Adrenal gland (tissue), 12 donors: ENCODE results near the gene FHL3. TPM values are rescaled to one million over a fixed set of nuclear protein-coding genes. Genes with fewer than 3 reads are reported as not detected.

ENCODE experiments used
- DNase-seq, 7 donors: peaks; one replicate each; pipeline ENCODE4 v3.0.0-alpha.2; 2019 to 2020
- H3K27ac ChIP-seq, 5 donors: fragments of 200-600 bp; sonication (generic) in 4 of 5; 1 replicate in 3 of 5; 2 replicates in 2 of 5; pipeline versions ENCODE4 v1.5.1 to v1.8.0; 2016 to 2020; ENCODE audit warnings: mild to moderate bottlenecking in 1 of 5
- H3K27me3 ChIP-seq: fragments of 200-600 bp; 2 replicates; pipeline ENCODE4 v1.8.0; 2021
- H3K36me3 ChIP-seq, 2 donors: fragments of 200-600 bp; replicated peaks in 1 of 2; 1 replicate in 1 of 2; 2 replicates in 1 of 2; pipeline versions ENCODE4 v1.5.1 to v1.8.0; 2018 to 2022
- H3K4me1 ChIP-seq, 2 donors: fragments of 200-600 bp; replicated peaks in 1 of 2; 1 replicate in 1 of 2; 2 replicates in 1 of 2; pipeline versions ENCODE4 v1.5.1 to v1.8.0; 2018 to 2021
- H3K4me3 ChIP-seq, 4 donors: fragments of 200-600 bp; sonication (generic) in 3 of 4; one replicate each; pipeline ENCODE4 v1.5.1; 2016 to 2018
- H3K9me3 ChIP-seq, 3 donors: fragments of 200-600 bp; sonication (generic) in 1 of 3; replicated peaks in 1 of 3; 1 replicate in 2 of 3; 2 replicates in 1 of 3; pipeline versions ENCODE4 v1.5.1 to v1.8.0; 2016 to 2021
- POLR2A ChIP-seq, 2 donors: fragments of 450-650 bp; IDR thresholded peaks; one replicate each; pipeline ENCODE4 v1.6.1; 2017; ENCODE audit warnings: antibody characterized with exemption in 2 of 2, mild to moderate bottlenecking in 2 of 2, moderate library complexity in 1 of 2
- WGBS, 4 donors: extraction: QIAGEN DNeasy Blood & Tissue Kit in 2 of 4; methylation state at CpG; one replicate each; pipeline versions ENCODE4 v1.1.5 to v1.1.7; 2013 to 2017; 5-methylcytosine and 5-hydroxymethylcytosine counted together
- intact Hi-C, 2 donors: fragments of 100-400 bp; cut with DNase I; formaldehyde crosslinking; loops; one replicate each; pipeline versions ENCODE4 v1.14.1 to v1.15.0; 2022 to 2023
- polyA plus RNA-seq, 3 donors: library from polyadenylated mRNA; stranded (reverse); fragments of 200-250 nt in 2 of 3; fragments of 350-450 nt in 1 of 3; fragmentation: Illumina TruSeq in 1 of 3; extraction: RNeasy Lipid Tissue Mini Kit (QIAGEN cat#74804) in 1 of 3; gene quantifications; one replicate each; pipeline ENCODE4 v1.2.3, GENCODE V29; 2013 to 2014
- total RNA-seq, 9 donors: library from RNA; depleted of rRNA in 4 of 9; stranded (reverse); fragments of >200 nt in 4 of 9; fragments of 120-200 nt in 1 of 9; fragmentation: NEBNext Ultra II Directional in 1 of 9; extraction: Animal tissue kit (Norgen Biotek cat#: 25700) in 1 of 9; gene quantifications; one replicate each; pipeline versions ENCODE4 v1.1.0 to v1.2.4, GENCODE V29; 2013 to 2023
- TF ChIP-seq, protein P1 (sequence below), 6 experiments: fragments of 450-650 bp in 4 of 6; fragments of 200-600 bp in 2 of 6; sonication (generic) in 1 of 6; IDR thresholded peaks; 1 replicate in 5 of 6; 2 replicates in 1 of 6; pipeline versions ENCODE4 v1.5.1 to v1.8.0; 2016 to 2021; ENCODE audit warnings: antibody characterized with exemption in 6 of 6, mild to moderate bottlenecking in 2 of 6, moderate library complexity in 1 of 6
- donor health status: healthy with polysubstance abuse.
- donor health status: Bipolar disorder and iron deficiency.
- donor health status: DM: yes; HTN: yes; CAD: no.
- donor health status: DM: no; HTN: no; CAD: no.
- donor health status: DM: no; HTN: no; CAD: no.
- donor health status: DM: yes; HTN: yes; CAD: no.

FHL3 gene
- total and polyA plus RNA-seq, 12 donors = 5.8 to 47.6 (median 23.2) TPM

DNA sequence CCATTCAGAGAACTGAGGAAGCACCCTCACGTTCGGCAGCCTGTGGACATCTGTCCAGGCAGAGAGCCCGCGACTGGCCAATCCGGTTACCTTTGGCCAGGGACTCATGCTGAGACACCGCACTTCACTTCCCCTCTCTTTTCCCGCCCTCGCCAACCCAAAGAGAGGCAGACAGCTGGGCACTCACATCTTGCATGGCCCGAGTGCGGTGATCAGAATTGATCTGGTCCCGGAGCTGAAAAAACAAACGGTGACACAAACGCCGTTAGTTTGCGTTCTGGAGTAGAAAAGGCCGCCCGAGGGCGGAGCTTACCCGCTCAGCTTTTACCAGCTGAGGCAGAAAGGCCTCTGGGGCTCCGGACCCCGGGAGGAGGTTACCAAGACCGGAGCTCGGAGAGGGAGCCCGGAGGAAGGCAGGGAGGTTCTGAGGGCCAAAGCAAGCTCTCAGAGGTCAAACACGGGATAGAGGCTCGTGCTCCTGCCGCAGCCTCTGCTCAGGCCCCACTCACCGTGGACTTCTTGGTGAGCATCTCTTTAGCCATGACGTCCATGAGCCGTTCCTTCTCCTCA lies 15.9 kb downstream of the FHL3 start:
- peaks cover 0 to 33% of the 10 kb centered on the region in 2 donors for H3K36me3 ChIP-seq
- peak overlapping the region; percentile 42 to 88 (median 59) for H3K4me3 ChIP-seq
- TF ChIP-seq POLR2A (IDR thresholded peaks at IDR 0.05) = no peak
- TF ChIP-seq, protein P1, sequence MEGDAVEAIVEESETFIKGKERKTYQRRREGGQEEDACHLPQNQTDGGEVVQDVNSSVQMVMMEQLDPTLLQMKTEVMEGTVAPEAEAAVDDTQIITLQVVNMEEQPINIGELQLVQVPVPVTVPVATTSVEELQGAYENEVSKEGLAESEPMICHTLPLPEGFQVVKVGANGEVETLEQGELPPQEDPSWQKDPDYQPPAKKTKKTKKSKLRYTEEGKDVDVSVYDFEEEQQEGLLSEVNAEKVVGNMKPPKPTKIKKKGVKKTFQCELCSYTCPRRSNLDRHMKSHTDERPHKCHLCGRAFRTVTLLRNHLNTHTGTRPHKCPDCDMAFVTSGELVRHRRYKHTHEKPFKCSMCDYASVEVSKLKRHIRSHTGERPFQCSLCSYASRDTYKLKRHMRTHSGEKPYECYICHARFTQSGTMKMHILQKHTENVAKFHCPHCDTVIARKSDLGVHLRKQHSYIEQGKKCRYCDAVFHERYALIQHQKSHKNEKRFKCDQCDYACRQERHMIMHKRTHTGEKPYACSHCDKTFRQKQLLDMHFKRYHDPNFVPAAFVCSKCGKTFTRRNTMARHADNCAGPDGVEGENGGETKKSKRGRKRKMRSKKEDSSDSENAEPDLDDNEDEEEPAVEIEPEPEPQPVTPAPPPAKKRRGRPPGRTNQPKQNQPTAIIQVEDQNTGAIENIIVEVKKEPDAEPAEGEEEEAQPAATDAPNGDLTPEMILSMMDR (IDR thresholded peaks at IDR 0.05) = no peak
- H3K27me3 ChIP-seq = no peaks in the 10 kb centered on the region
- H3K4me1 ChIP-seq = peaks cover 9 to 15% of the 10 kb centered on the region in 2 donors
- WGBS, 4 donors = 0 to 1% (median 1%) methylated on average over 23 to 30 of the region's 30 CpGs
- peak in 6 of 7 donors; percentile 51 to 73 (median 58) for DNase-seq
- H3K27ac ChIP-seq = peak overlapping the region; percentile 36 to 80 (median 54)
- H3K9me3 ChIP-seq = no peaks in the 10 kb centered on the region
- intact Hi-C loops = loop anchor here in 1 of 2 donors (5.0 kb wide), 1 partner anchor 33 kb away; no protein-coding TSS in a partner anchor

- Histone ChIP-seq H3K36me3 (peaks cover 0 to 49% of the 10 kb centered on the region in 2 donors), H3K4me1 (peaks cover 9 to 15% of the 10 kb centered on the region in 2 donors), H3K9me3 (no peaks in the 10 kb centered on the region), H3K4me3 (no peak overlapping the region), H3K27ac (no peak overlapping the region), H3K27me3 (no peaks in the 10 kb centered on the region)
- intact Hi-C loops = loop anchor here in 1 of 2 donors (5.0 kb wide), 1 partner anchor 35 kb away; no protein-coding TSS in a partner anchor
- DNase-seq = no peak
- 15 to 55% (median 29%) methylated on average over 1 of the region's 1 CpG for WGBS, 4 donors
- TF ChIP-seq, protein P1 (IDR thresholded peaks at IDR 0.05) = no peak
- TF ChIP-seq POLR2A (IDR thresholded peaks at IDR 0.05) = no peak
Measured at GRCh38 chr1:37987679-37988078, 17.6 kb downstream of the FHL3 start.

GRCh38 chr1:37983546-37983945 lies 21.8 kb downstream of the FHL3 start:
- Histone ChIP-seq H3K36me3 (peaks cover 0 to 90% of the 10 kb centered on the region in 2 donors), H3K9me3 (no peaks in the 10 kb centered on the region), H3K4me3 (no peak overlapping the region), H3K27ac (no peak overlapping the region), H3K4me1 (peaks cover 0 to 9% of the 10 kb centered on the region in 2 donors), H3K27me3 (no peaks in the 10 kb centered on the region)
- no peak for DNase-seq
- 92 to 98% (median 96%) methylated on average over 2 of the region's 2 CpGs for WGBS, 4 donors
- TF ChIP-seq, protein P1 (IDR thresholded peaks at IDR 0.05) = no peak
- TF ChIP-seq POLR2A (IDR thresholded peaks at IDR 0.05) = no peak
- intact Hi-C loops = no loop called here

DNA sequence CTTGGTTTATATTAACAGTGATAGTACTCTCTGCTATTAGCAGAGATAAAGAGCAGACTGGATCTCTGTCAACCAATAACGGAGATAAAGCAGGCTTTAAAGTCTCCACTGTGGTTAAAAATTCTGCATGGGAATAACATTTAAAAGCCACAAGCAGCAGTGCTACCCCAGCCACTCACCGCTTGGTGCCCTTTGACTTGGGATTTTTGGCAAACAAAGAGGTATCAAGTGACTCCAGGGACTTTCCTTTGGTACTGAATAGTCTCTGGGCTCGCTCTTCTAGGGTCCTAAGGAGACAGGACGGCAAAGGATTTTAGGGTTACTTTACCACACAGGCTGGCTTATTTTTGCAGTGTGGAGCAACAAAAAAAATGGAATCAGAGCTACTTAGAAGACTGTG lies 26.8 kb downstream of the FHL3 start:
- intact Hi-C loops = loop anchor here in 1 of 2 donors (5.0 kb wide), 1 partner anchor 86 kb away; no protein-coding TSS in a partner anchor
- Histone ChIP-seq H3K27ac (no peak overlapping the region), H3K9me3 (no peaks in the 10 kb centered on the region), H3K36me3 (peaks cover 0 to 91% of the 10 kb centered on the region in 2 donors), H3K4me1 (no peaks in the 10 kb centered on the region), H3K27me3 (no peaks in the 10 kb centered on the region), H3K4me3 (no peak overlapping the region)
- no peak for TF ChIP-seq POLR2A (IDR thresholded peaks at IDR 0.05)
- TF ChIP-seq, protein P1 (IDR thresholded peaks at IDR 0.05) = no peak
- whole genome bisulfite sequencing, 4 donors = 92 to 96% (median 93%) methylated on average over 4 of the region's 4 CpGs
- DNase-seq = no peak
